HS-27A (cell line): ENCODE results near the gene MNAT1.
"Not testable (repeated sequence)": the region's sequence is repeated elsewhere in the genome, so short reads cannot be mapped to it uniquely, and the experiment has no call there.

Experiments used
- DNase-seq: peaks from one replicate; pipeline ENCODE4 v3.0.0-alpha.2; 2012; ENCODE audit warnings: low read depth, missing footprints

MNAT1 gene

DNA sequence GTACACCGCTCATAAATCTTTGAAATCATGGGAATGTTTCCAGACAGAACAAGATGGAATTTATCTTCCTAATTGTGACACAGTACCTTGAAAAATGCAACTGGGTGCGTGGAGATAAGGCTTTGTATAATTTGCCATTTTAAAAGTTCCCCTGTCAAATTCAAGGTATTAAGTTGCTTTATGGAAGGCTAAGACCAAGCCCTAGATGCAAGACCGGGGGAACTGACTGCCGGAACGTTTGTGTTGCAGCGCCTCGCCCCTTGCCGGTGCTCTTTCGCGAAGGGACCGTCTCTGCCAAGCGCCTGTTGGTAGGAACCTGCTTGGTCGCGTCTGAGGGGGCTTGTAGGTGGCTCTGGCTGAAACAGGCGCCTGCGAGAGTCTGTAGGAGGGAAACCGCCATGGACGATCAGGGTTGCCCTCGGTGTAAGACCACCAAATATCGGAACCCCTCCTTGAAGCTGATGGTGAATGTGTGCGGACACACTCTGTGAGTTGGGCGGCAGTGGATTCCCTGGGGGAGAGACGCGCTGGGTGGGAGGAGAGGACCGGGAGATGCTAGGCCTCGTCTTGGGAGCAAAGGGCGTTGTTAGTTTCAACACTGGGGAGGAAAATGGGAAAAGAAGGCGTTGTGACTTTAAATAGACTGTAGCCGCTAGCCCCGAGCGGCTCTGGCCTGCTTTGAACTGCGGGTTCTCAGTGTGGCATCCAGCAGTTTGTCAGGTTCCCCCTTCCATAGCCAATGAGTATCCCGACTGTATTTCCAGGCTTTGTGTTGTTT is at the start of gene MNAT1:
TSS of gene MNAT1 (plus strand) at position 297 of the 778 bp plus-strand sequence. CDS start at position 399, 102 bp downstream.
- peak; percentile 51 for DNase-seq

DNA sequence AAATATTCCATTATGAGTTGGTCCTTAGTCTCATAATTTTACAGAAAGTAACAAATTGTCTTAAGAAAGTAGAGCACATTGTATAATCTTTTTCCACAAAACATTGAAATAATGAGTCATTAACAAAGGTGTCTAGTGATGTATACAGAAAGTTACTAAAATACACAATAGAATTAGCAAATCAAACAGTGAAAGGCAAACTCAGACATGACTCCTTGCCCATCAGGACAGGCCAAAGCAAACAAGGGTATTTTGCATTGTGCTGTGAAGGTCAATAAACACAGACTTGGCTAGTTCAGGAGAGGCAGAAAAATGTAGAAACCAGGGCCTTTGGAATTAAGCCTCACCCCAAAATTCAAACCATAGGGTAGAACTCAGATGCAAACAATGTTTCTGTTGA is 47.7 kb upstream of the MNAT1 start:
- DNase-seq = no peak

DNA sequence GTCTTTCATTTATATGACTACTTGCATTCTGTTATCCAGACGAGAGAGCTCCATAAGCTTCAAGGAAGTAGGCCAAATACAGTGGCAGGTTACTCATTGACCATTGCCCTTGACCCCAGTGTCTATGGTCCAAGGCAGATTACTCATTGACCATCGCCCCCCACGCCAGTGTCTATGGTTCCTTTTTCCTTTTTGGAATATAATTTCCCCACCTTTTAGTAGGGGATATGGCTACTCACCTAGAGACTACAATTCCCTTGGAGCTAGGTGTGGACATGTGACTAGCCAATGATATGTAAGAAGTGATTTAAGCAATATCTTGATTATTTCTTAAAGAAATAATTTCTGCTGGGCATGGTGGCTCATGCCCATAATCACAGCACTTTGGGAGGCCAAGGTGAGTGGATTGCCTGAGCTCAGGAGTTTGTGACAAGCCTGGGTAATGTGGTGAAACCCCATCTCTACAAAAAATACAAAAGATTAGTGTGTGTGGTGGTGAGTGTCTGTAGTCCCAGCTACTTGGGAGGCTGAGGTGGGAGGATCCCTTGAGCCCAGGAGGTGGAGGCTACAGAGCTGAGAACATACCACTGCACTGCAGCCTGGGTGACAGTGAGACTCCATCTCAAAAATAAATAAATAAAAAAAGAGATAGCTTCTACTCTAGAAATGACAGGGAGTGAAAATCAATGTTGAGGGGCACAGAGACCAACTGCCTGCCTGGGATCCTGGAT is 43.0 kb upstream of the MNAT1 start:
- no peak for DNase-seq

DNA sequence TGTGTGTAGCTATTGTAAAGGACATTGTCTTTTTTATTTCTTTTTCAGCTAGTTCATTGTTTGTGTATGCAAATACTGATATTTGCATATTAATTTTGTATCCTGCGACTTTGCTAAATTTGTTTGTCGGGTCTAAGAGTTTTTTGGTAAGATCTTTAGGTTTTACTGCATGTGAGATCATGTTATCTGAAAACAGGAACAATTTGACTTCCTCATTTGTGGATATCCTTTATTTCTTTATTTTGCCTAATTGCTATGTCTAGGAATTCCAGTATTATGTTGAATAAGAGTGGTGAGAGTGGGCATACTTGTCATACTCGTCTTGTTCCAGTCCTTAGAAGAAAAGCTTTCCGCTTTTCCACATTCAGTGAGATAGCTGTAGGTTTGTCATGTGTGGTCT is 39.2 kb upstream of the MNAT1 start:
- DNase-seq = no peak

DNA sequence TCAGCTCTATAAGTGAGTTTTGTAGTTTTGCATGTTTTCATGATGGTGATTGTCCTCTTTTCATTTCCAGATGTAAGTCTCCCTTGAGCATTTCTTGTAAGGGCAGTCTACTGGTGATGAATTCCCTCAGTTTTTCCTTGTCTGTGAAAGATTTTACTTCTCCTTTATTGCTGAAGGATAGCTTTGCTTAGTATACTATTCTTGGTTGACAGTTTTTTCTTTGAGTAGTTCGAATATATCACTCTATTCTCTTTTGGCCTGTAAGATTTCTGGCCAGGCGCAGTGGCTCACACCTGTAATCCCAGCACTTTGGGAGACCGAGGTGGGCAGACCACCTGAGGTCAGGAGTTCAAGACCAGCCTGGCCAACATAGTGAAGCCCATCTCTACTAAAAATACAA is 34.0 kb upstream of the MNAT1 start:
- no peak for DNase-seq

DNA sequence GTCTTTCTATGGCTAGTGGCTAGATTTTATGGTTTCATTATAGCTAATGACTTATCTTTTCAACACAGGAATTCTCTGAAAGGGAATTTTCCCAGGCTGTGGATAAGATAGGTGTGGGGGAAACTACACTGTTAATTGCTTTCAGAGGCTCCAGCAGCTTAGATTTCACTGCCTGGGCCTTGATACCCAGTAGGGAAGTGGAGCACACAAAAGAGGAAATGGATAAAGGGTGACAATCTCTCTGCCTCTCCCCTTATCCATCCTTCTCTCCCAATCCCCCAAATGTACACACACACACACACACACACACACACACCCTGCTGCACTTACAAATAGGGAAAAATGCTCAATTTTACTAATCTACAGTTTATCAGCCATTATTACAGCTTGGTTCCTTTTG is 29.5 kb upstream of the MNAT1 start:
- no peak for DNase-seq

DNA sequence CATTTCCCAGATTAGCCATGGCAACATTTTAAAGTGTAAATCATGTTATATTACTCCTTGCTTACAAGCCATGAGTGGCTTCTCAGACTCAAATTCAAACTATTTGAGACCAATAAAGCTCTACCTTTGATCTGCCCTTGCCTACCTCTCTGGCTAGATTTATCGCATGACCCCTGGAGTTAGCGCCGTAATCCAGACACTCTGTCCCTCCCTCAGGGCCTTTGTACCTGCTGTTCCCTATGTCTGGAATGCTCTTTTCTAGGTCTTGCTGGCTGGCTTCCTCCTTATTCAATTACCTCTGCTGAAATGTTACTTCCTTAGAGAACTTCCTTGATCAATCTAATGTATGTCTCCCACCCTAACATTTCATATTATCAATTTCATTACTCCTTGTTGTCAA is 26.7 kb upstream of the MNAT1 start:
- no peak for DNase-seq

DNA sequence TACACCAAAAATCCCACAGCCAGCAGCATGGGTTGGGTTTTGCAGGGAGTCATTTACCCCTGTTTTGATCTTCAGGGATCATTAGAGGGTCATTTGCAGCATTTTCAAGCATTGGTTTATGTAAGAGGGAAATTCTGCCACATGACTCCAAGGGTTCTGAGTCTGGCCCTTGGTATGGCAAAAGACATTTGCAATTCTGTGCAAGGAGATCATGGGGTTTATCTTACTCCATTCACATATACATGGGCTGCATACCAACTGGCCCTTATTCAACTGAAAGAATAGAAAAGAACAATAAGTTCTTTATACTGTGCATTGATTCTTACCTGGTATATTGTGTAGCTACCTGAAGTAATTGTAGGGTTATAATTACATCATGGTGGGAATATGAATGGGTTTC is 24.1 kb upstream of the MNAT1 start:
- no peak for DNase-seq

DNA sequence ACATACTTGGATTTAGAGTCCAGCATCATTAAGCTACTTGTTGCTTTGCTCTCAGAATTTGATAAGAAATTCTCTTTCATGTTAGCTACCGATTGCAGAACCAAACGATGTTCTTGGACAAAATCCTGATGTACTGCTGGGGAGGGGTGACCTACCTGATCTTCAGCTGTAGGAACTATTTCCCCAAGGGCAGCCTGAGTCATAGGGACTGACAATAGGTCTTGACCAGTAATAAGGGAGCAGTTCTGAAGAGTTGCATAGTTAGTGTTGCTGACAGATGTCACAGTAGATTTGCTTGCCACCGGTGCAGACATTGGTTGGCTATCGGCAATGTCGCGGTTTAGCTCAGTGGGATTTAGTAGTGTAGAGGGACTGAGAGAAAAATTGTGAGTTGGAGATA is 21.0 kb upstream of the MNAT1 start:
- no peak for DNase-seq

DNA sequence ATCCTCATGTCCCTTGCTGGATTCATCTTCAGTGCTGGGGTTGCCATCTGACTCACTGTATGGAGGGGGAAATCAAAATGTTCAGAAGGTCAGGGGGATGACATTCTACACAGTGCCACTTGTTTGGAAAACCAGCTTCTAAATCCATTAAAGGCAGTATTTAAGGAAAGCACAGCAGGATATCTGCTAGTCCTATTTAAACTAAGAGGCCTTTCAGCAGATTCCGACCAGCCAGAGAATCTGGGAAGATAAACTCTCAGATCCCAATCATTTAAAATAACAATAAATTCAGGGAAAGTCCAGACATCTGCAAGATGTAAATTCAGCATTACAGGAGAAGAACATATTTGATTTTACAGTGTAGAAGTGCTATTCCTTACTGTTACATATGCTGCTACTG is 14.2 kb upstream of the MNAT1 start:
- no peak for DNase-seq

DNA sequence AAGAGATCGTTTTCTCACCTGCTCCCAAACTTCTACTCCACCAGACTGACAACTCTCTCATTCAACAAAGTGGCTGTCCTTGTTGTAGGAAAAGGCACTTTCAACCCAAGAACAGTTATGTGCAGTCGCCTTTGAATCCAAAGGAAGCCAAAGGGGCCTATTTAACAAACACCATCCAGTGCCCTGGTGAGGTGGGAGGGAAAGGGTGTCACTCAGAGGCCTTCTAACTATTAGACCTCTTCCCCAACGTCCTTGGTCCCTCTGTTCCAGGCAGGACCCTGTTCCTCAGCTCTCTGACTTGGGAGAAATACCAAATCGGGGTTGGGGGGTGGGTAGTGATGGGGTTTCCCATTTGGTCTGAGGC is 13.6 kb upstream of the MNAT1 start:
- DNase-seq = no peak

DNA sequence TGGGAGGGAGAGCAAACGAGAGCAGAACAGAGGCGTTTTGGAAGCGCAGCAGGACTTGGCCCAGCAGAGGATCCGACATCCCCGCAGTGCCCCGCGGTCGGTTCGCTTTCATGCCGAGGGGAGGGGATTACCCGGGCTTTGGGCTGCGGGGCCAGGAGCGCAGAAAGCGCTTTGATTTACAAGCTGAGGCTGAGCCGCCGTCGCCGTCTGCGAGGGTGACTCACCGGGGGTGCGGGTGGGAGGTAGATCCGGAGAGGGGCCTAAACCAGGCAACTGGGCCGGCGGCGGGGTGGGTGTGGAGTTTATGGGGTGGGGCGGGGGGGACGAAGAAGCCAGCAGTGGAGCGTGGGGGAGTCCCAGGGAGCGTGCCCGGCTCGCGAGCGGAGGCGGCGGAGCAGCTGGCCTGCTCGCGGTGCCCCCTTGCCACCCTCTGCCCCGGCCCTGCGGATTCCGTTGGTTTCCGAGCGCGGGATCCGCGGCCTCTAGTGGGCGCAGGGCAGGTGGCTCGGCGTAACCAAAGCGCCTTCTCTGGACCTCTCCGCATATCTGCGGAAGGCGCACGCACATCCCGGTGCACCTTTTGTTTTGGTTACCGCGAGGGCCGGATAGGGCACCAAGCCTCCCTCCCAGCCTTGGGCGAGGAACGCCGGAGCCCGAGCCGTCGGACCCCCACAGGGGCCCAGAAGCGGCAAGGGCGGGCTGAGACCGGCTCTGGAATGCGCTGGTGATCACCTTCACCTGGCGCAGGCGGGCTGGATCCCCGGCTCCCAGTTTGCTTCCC is 13.0 kb upstream of the MNAT1 start:
- DNase-seq = no peak

DNA sequence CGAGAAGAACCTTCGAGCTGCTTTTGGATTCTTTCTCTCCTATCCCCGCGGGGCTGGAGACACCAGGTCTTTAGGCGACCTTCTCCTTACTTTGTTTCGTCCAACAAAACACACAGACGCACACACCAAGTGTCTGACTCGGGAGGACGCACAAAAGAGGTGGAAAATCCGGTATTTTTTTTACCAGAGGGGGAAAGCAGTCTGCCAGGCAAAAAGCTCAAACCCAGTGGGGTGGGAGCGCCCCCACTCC is 12.5 kb upstream of the MNAT1 start:
- no peak for DNase-seq

DNA sequence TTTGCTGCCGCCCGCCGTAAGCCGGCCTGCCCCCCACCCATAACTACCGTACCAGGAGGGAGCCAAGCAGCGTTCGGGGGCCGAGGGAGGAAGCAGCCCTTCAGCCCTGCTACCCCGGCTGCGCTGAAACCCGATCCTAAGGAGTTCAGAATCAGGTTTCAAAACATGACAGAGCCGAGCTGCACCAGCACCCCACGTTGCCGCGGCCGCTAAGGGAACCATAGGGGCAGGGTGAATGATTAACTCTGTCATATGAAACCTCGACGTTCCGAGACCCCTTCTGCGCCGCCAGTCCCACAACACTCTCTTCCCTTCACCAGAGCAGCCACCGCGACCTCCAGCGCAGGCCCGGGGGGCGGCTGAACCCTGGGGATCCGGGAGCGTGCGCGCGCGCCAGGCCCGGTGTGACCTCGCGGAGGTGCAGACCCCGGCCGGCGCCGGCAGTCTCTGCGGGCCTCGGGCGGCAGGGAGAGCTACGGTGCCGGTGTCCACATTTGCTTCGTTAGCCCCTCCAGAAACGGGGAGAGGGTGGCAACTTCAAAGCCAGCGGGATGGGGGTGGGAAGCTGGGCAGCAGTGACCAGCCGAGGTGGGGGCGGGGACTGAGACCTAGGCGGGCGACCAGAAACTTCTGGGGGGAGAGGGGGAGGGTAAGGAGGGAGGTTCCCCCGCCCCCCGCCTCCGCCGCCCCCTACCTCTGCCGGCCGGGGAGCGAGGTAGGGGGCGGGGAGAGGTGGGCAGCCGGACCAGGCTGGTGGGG is 12.0 kb upstream of the MNAT1 start:
- DNase-seq = no peak

DNA sequence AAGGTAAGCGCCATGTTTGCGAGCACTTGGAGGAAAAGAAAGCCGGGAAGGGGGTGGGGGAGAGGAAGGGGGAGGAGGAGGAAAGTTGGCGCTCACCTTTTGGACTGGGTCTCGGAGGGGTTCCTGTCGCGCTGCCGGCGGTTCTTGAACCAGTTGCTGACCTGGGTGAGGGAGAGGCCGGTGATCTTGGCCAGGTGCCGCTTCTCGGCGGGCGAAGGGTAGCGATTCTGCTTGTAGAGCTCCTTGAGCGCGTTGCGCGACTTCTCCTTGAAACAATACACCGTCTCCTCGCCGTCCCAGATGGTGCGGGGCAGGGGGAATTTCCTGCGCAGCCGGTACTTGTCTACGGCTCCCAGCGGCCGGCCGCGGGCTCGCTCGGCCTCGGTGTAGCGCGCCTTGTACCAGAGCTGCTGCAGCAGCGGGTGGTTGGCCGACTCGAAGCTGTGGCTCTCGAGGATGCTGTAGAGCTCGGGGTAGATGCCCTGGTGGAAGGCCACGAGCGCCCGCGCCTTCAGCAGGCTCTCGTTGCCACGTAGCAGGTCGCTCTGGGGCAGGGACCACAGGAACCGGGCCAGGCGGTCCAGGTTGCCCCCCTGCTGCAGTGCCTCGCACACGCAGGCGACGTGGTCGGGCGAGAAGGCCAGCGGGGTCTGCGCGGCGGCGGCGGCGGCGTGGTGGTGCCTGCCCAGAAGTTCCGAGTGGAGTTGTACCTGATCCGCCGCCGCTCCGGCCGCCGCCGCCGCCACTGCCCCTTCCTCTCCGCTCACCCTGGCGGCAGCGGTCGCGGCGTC is 11.2 kb upstream of the MNAT1 start:
- DNase-seq = no peak

DNA sequence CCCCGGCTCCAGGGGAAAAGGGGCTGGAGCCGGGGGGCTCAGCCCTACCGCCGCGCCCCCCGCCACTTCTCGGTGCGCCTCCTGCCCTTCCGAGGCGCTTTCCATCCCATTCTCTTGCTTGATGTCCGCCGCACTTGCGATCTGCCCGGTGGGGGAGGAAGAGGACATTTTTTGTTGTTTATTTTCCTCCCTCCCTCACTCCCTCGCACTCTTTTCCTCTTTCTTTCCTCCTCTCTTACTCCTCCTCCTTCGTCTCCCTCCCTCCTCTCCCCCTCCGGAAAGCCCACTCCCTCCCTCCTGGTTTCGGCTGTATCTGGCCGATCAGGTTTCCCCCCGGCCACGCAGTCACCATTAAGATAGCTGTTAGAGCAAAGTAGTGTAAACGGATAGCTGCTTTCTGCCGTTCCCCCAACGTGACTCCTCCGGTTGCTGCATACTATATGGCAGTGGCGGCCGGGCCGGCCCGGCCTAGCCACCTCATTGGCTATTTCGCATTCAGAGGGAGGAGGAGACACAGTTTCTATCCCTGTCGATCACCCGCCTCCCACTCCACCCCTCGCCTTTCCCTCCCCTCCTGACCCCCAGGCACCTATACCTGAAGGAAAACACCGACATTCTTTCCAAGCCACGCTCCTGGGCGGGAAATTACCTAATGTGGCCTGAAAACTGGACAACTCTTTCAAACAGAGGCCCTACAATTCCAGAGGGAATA is 10.5 kb upstream of the MNAT1 start, which contains the start of gene SIX4:
TSS of gene SIX4 (minus strand) at position 445 of the 712 bp plus-strand sequence. CDS start at position 168, 277 bp downstream.
- peak; percentile 70 for DNase-seq

DNA sequence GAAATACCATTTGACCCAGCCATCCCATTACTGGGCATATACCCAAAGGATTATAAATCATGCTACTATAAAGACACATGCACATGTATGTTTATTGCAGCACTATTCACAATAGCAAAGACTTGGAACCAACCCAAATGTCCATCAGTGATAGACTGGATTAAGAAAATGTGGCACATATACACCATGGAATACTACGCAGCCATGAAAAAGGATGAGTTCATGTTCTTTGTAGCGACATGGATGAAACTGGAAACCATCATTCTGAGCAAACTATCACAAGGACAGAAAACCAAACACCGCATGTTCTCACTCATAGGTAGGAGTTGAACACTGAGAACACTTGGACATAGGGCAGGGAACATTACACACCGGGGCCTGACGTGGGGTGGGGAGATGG is 3.3 kb upstream of the MNAT1 start:
- DNase-seq = not testable (repeated sequence)

DNA sequence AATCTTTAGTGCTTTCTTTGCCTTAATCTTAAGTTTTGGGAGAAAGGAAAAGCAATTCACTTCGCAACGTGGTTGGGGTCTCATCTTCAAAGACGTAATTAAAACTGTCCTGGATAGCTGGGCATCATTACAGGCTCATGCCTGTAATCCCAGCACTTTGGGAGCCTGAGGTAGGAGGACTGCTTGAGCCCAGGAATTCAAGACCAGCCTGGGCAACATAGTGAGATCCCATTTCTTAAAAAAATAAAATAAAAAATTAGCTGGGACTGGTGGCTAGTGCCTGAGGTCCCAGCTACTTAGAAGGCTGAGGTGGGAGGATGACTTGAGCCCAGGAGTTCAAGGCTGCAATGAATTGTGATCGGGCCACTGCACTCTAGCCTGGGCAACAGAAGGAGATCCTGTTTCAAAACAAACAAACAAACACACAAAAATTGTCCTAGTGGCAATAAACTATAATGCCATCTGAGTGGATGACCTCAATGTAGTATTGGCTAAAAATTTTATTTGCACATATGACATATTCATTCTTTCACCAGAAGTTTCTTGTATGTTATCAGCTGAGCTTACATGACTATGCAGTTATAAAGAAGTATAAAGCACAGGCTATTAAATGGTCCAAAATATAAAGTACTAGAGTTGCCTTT is 1.6 kb upstream of the MNAT1 start:
- no peak for DNase-seq

DNA sequence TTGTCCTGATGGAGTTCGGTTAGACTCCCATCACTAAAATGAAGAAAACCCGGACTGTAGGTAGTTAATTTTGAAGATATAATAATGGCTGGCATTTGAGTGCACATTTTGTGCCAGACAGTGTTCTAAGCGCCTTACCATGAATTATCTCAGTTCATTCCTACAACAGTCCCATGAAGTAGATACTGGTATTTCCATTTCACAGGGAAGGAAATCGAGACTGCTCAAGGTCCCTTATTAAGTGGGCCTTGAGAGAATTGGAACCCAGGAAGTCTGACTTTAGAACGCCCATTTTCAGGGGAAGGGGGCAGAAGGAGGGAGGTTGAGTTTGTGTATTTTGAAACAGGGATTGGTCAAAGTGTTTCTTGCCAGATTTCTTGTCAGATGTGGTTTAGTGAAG is 855 bp downstream of the MNAT1 start:
- no peak for DNase-seq

DNA sequence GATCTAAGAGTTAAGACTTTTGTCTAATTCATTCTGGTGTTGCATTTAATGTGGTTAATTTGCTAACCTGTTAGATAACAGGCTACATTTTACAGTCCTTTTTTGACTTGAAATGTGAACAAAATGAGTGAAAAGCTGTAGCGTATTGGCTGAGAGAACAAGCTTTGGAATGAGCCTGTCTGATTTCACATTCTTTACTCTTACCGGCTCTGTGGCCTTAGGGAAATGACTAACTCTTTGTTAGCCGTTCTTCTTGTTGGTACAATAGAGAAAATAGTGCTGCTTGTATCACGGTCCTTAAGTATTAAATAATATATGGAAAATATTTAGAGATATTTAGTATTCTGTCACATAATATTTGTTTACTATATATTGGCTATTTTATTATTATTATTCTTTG is 1.9 kb downstream of the MNAT1 start:
- no peak for DNase-seq
